Measurements from ENCODE around the gene U2SURP. TPM values are rescaled to one million over a fixed set of nuclear protein-coding genes. Genes with fewer than 3 reads are reported as not detected.
"Not testable (repeated sequence)": the region's sequence is repeated elsewhere in the genome, so short reads cannot be mapped to it uniquely, and the experiment has no call there.

Gene U2SURP
- total RNA-seq, 1 donor from 2014 or later = 22.5 TPM

DNA sequence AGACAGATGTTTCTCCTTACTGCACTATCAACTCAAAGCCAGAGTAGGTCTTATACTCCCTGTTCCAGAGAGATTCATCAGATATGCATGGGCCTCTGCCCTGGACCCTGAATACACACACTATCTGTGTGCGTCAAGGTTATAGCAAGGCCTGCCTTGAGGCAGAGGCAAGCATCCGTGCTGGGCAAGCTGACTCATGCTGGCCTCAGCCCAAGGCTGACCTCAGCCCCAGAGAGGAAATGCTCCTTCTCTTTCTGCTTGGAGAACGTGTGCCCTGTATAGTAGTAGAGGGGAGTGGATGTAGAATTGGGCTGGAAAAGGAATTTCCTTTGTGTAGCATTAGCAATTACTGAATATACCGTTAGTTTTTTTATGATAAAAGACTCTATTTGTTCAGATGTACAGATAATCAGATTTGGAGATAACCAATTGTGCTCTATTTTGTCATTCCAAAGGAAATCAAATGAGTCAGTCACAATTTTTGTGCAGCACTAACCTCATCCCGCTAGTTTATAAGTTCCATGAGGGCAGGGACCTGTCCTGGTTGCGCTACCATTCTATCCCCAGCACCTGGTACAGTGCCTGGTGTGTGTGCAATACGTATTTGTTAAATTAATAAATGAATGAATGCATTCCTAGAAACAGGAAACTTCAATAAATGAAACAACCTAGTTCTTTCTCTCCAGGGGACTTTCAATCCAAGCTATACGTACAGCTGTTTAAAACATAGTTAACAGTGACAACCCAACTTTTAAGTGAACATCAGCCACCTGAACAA is 24.6 kb upstream of the U2SURP start:
- peak in 1 of 2 donors; percentile 81 for DNase-seq (ENCODE audit: low read depth in 2 of 2)

- DNase-seq (ENCODE audit: low read depth in 2 of 2) = no peak
Observed at GRCh38 chr3:142977399-142977728, 24.0 kb upstream of the U2SURP start.

- DNase-seq (ENCODE audit: low read depth in 2 of 2) = no peak
Observed at GRCh38 chr3:142981108-142981507, 20.3 kb upstream of the U2SURP start.

DNA sequence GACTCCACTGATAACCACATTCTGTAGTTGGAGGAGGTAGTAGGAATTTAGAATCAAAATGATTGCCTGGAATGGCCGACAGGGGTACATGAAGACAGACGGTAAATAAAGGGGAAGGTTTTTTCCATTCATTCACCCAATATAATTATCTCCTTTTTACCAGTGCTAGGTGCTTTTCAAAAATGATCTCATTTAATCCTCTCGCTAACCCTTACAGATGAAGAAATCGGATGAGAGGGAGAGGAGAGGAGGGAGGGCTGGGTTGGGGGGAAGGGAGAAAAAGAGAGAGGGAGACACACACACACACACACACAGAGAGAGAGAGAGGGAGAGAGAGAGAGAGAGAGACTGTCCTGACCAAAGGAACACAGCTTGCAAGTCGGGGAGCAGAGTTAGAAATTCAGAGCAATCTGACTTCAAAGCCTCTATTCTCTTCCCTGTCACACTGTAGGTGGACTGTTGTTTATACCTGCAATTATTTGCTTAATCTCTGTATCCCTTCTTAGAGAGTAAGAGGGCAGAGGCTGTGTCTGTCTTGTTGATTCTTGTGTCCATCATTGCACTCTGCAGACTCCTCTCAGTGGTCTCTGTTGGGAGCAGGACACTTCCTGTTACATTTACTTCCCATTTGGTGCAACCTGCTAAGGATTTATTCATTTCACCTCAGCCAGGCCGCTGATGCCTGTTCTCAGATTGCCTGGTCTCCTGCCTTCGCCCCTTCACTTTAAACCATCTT is 19.2 kb upstream of the U2SURP start:
- no peak for DNase-seq (ENCODE audit: low read depth in 2 of 2)

- no peak for DNase-seq (ENCODE audit: low read depth in 2 of 2)
Observed at GRCh38 chr3:142983318-142983717, 18.1 kb upstream of the U2SURP start.

GRCh38 chr3:142984255-142984654 is 17.1 kb upstream of the U2SURP start:
- DNase-seq (ENCODE audit: low read depth in 2 of 2) = no peak

- DNase-seq (ENCODE audit: low read depth in 2 of 2) = peak; percentile 32 to 47
Observed at GRCh38 chr3:142987080-142987700, 14.2 kb upstream of the U2SURP start.

DNA sequence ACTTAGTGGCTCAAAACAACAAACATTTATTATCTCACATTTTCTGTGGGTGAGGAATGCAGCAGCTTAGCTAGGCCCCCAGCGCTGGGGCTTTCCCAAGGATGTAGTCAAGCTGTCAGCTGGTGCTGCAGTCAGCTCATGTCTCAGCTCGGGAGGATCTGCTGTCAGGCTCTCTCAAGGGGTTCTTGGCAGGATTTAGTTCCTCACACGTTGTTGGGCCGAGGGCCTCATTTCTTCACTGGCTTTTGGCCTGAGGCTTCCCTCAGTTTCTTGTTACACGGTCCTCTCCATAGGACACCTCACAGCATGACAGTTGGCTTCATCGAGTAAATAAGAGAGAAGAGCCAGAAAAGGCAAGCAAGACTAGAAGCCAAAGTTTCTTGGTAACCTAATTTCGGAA is 13.7 kb upstream of the U2SURP start:
- DNase-seq (ENCODE audit: low read depth in 2 of 2) = peak in 1 of 2 donors; percentile 41

DNA sequence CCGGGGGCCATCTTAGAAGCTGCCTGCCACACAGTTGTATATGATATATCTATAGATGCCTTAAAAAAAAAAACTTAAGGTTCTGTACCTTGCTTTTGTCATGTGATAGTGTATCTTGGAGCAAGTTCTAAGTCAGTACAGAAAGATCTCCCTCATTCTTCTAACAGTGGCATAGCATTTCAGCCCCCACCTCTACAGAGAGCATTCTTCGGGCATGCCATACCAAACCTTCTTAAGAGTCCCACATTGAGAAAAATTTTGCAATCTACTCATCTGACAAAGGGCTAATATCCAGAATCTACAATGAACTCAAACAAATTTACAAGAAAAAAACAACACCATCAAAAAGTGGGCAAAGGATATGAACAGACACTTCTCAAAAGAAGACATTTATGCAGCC is 13.1 kb upstream of the U2SURP start:
- DNase-seq (ENCODE audit: low read depth in 2 of 2) = not testable (repeated sequence)

- not testable (repeated sequence) for DNase-seq (ENCODE audit: low read depth in 2 of 2)
Observed at GRCh38 chr3:142988826-142989225, 12.5 kb upstream of the U2SURP start.

DNA sequence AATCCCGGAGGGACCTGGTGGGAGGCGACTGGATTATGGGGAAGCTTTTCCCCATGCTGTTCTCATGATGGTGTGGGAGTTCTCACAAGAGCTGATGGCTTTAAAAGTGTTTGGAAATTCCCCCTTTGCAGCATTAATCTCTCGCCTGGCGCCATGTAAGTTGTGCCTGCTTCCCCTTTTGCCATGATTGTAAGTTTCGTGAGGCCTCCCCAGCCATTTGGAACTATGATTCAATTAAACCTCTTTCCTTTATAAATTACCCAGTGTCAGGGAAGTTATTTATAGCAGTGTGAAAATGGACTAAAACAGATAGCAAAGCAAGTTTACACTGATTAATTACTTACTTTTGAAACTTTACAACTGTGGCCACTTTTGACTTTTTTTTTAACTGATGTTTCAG is 10.6 kb upstream of the U2SURP start:
- DNase-seq (ENCODE audit: low read depth in 2 of 2) = no peak

DNA sequence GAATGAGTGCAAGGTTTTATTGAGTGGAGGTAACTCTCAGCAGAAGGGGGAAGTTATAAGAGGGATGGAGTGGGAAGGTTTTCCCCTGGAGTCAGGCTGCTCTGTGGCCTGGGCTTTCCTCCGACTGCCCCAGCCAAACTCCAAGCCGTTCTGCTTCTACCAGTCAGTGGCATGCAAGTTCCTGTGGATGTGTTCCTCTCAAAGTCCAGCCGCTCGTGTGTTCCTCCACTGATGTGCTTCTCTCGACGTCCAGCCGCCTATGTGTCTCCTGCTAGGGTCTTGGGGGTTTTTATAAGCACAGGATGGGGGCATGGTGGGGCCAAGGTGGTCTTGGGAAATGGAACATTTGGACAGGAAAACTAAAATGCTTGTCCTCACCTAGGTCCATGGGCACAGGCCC is 9.0 kb upstream of the U2SURP start:
- no peak for DNase-seq (ENCODE audit: low read depth in 2 of 2)

DNA sequence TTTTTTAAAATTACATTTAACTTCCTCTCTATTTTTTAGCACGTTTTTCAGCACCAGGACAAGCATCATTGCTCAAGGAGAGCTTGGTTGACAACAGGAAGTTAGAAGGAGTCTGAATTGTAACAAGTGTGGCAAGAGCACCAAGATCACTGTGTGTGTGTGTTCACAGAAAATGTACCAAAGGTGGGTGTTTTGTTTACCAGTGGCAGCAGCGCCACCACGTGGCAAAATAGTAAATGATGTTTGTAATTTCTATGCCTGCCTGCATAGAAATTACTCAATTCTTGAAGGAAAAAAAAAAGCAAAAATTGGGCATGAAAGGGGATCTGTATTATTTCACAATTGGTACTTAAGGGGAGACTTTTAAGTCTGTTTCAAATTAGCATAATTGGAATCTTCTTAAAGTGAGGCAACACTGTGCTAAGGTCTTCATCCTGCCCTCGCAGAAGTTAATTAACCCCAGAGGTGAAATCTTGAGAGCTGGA is 7.4 kb upstream of the U2SURP start:
- peak; percentile 37 to 74 for DNase-seq (ENCODE audit: low read depth in 2 of 2)

DNA sequence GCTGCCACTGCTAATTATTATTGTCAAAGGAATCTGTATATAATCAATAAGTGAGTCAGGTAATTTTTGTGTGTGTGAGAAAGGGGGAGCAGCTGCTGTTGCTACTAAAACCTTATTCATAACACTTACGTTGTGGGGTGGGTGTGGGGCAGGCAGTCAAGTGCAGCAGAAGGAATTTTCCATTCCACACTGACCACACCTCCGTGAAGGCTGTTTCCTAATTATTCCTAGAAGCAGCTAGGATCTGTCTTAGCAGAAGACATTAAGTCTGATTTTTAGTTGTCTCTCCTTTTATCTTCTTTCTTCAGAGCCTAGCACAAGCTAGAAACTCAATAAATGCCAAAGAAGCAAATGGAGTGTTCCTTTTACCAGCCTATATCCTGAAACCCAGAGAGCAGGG is 4.0 kb upstream of the U2SURP start:
- DNase-seq (ENCODE audit: low read depth in 2 of 2) = no peak

GRCh38 chr3:142998439-142998838 is 2.9 kb upstream of the U2SURP start:
- no peak for DNase-seq (ENCODE audit: low read depth in 2 of 2)

DNA sequence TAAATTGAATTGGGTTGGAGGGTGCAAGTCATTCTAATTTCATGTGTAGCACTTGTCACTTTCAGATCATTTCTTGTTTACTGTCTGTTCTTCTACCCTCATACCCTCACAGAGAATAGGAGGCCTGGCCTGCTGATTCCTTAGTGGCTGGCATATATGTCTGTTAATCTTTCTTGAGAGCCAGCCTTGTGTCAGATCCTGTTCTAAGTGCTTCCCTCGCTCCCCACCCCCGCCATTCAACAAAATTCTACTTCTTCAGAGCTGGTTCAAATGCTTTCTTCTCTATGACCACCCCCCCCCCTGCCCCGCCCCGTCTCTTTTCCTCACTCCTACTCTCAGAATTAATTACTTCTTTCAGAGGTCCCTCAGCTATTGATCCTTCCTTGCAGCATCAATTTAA is 1.5 kb upstream of the U2SURP start:
- DNase-seq (ENCODE audit: low read depth in 2 of 2) = no peak

- DNase-seq (ENCODE audit: low read depth in 2 of 2) = peak in 1 of 2 donors; percentile 5
Observed at GRCh38 chr3:143000528-143000927, 842 bp upstream of the U2SURP start.

- DNase-seq (ENCODE audit: low read depth in 2 of 2) = peak in 1 of 2 donors; percentile 89
Observed at GRCh38 chr3:143001034-143001368, 369 bp upstream of the U2SURP start.

DNA sequence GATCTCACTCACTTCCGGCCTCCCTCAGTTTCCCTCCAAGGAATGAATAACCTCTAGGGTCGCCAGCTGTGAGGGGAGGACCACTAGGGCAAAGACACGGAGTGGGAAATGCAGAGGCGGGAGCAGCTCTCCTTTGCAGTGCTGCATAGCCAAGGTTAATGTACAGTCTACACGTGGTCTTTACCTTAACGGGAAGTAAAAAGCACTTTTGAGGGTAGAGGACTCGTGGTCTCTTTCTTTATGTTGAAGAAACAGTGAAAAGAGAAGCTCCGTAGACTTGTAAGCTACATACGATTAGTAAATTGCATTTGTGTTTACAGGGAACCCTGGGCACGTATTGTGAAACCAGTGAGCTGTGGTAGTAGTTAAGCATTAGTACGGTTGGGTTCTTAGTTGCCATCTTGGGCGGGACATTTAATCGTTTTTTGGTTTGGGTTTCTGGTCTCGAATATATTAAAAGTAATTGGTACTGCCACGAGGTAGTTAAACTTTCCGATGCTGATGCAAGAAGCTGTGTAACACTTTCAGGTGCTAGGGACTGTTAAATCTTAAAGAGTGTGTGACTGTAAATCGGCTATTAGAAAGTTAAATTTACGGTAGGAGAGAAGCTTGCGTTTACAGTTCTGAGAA is 828 bp downstream of the U2SURP start:
- DNase-seq (ENCODE audit: low read depth in 2 of 2) = peak; percentile 2 to 26

GRCh38 chr3:143002727-143003126 is 1.4 kb downstream of the U2SURP start:
- no peak for DNase-seq (ENCODE audit: low read depth in 2 of 2)

GRCh38 chr3:143004823-143005222 is 3.5 kb downstream of the U2SURP start:
- no peak for DNase-seq (ENCODE audit: low read depth in 2 of 2)

GRCh38 chr3:143010024-143010423 is 8.7 kb downstream of the U2SURP start:
- no peak for DNase-seq (ENCODE audit: low read depth in 2 of 2)

Measured in dermis microvascular lymphatic vessel endothelial cell (primary cell).